Dendritic cell treated with granulocyte-macrophage colony-stimulating factor and Interleukin-4, amounts not matched to agents 40 ng/mL and 50 ng/mL, for 4 days (primary cell): ENCODE measurements around the gene USH1C.

Experiments used
- H3K27ac Mint-ChIP-seq: one replicate; pipeline ENCODE4 v1.8.0; 2022; ENCODE audit warnings: mild to moderate bottlenecking, mixed read lengths
- H3K27me3 Mint-ChIP-seq: one replicate; pipeline ENCODE4 v1.8.0; 2022; ENCODE audit warnings: mild to moderate bottlenecking, mixed read lengths
- H3K36me3 Mint-ChIP-seq: one replicate; pipeline ENCODE4 v1.8.0; 2022; ENCODE audit warnings: low read depth, mixed read lengths
- H3K4me1 Mint-ChIP-seq: one replicate; pipeline ENCODE4 v1.8.0; 2022; ENCODE audit warnings: low read depth, mixed read lengths
- H3K4me3 Mint-ChIP-seq: one replicate; pipeline ENCODE4 v1.8.0; 2022; ENCODE audit warnings: mild to moderate bottlenecking, moderate library complexity, mixed read lengths
- H3K9me3 Mint-ChIP-seq: one replicate; pipeline ENCODE4 v1.8.0; 2022; ENCODE audit warnings: mixed read lengths
- intact Hi-C: fragments of 100-400 bp; cut with micrococcal nuclease; formaldehyde crosslinking; loops from one replicate; pipeline ENCODE4 v1.15.0; 2022

Gene USH1C

GRCh38 chr11:17532784-17533183, 11.4 kb downstream of the USH1C start:
- Mint-ChIP-seq H3K9me3 (no peaks in the 10 kb centered on the region), H3K27ac (no peak overlapping the region), H3K27me3 (peaks cover 2% of the 10 kb centered on the region), H3K36me3 (no peaks in the 10 kb centered on the region), H3K4me1 (no peaks in the 10 kb centered on the region), H3K4me3 (no peak overlapping the region)
- intact Hi-C loops: no loop called here

- Mint-ChIP-seq H3K36me3 (no peaks in the 10 kb centered on the region), H3K9me3 (no peaks in the 10 kb centered on the region), H3K4me3 (no peak overlapping the region), H3K27me3 (peaks cover 2% of the 10 kb centered on the region), H3K27ac (no peak overlapping the region), H3K4me1 (no peaks in the 10 kb centered on the region)
- intact Hi-C loops: no loop called here
Measured at GRCh38 chr11:17531636-17532113, 12.5 kb downstream of the USH1C start.

- Mint-ChIP-seq H3K9me3 (no peaks in the 10 kb centered on the region), H3K4me3 (no peak overlapping the region), H3K4me1 (no peaks in the 10 kb centered on the region), H3K27ac (no peak overlapping the region), H3K36me3 (no peaks in the 10 kb centered on the region), H3K27me3 (peaks cover 2% of the 10 kb centered on the region)
- intact Hi-C loops: no loop called here
Measured at GRCh38 chr11:17531071-17531600, 13.1 kb downstream of the USH1C start.

- intact Hi-C loops: loop anchor here (5.0 kb wide), 1 partner anchor 148 kb away; no protein-coding TSS in a partner anchor
- Mint-ChIP-seq H3K27me3 (peaks cover 2% of the 10 kb centered on the region), H3K27ac (no peak overlapping the region), H3K4me1 (no peaks in the 10 kb centered on the region), H3K4me3 (no peak overlapping the region), H3K36me3 (no peaks in the 10 kb centered on the region), H3K9me3 (no peaks in the 10 kb centered on the region)
Measured at GRCh38 chr11:17529844-17530185, 14.4 kb downstream of the USH1C start.

- Mint-ChIP-seq H3K27ac (no peak overlapping the region), H3K4me1 (no peaks in the 10 kb centered on the region), H3K27me3 (peaks cover 2% of the 10 kb centered on the region), H3K9me3 (no peaks in the 10 kb centered on the region), H3K36me3 (no peaks in the 10 kb centered on the region), H3K4me3 (no peak overlapping the region)
- intact Hi-C loops: loop anchor here (5.0 kb wide), 1 partner anchor 147 kb away; no protein-coding TSS in a partner anchor
Measured at GRCh38 chr11:17528906-17529843, 15.0 kb downstream of the USH1C start.

- intact Hi-C loops: loop anchor here (5.0 kb wide), 1 partner anchor 146 kb away; no protein-coding TSS in a partner anchor
- Mint-ChIP-seq H3K36me3 (no peaks in the 10 kb centered on the region), H3K9me3 (no peaks in the 10 kb centered on the region), H3K4me3 (no peak overlapping the region), H3K27me3 (peaks cover 2% of the 10 kb centered on the region), H3K4me1 (no peaks in the 10 kb centered on the region), H3K27ac (no peak overlapping the region)
Measured at GRCh38 chr11:17528181-17528691, 16.0 kb downstream of the USH1C start.

- no peaks in the 10 kb centered on the region for H3K36me3 Mint-ChIP-seq
- no peak overlapping the region for H3K27ac Mint-ChIP-seq
- intact Hi-C loops: loop anchor here (5.0 kb wide), 1 partner anchor 145 kb away; no protein-coding TSS in a partner anchor
- H3K27me3 Mint-ChIP-seq: peaks cover 2% of the 10 kb centered on the region
- no peak overlapping the region for H3K4me3 Mint-ChIP-seq
- H3K4me1 Mint-ChIP-seq: no peaks in the 10 kb centered on the region
- no peaks in the 10 kb centered on the region for H3K9me3 Mint-ChIP-seq
Measured at GRCh38 chr11:17527628-17527995, 16.6 kb downstream of the USH1C start.

GRCh38 chr11:17526931-17527627, 17.1 kb downstream of the USH1C start:
- Mint-ChIP-seq H3K27me3 (peaks cover 2% of the 10 kb centered on the region), H3K4me3 (no peak overlapping the region), H3K9me3 (no peaks in the 10 kb centered on the region), H3K27ac (no peak overlapping the region), H3K4me1 (no peaks in the 10 kb centered on the region), H3K36me3 (no peaks in the 10 kb centered on the region)
- intact Hi-C loops: loop anchor here (5.0 kb wide), 1 partner anchor 145 kb away; no protein-coding TSS in a partner anchor

GRCh38 chr11:17526326-17526725, 17.9 kb downstream of the USH1C start:
- no peaks in the 10 kb centered on the region for H3K27me3 Mint-ChIP-seq
- no peak overlapping the region for H3K4me3 Mint-ChIP-seq
- no peaks in the 10 kb centered on the region for H3K36me3 Mint-ChIP-seq
- H3K27ac Mint-ChIP-seq: no peak overlapping the region
- no peaks in the 10 kb centered on the region for H3K9me3 Mint-ChIP-seq
- intact Hi-C loops: loop anchor here (5.0 kb wide), 1 partner anchor 144 kb away; no protein-coding TSS in a partner anchor
- no peaks in the 10 kb centered on the region for H3K4me1 Mint-ChIP-seq

- no peak overlapping the region for H3K4me3 Mint-ChIP-seq
- no peaks in the 10 kb centered on the region for H3K9me3 Mint-ChIP-seq
- intact Hi-C loops: loop anchor here (5.0 kb wide), 1 partner anchor 143 kb away; no protein-coding TSS in a partner anchor
- H3K36me3 Mint-ChIP-seq: no peaks in the 10 kb centered on the region
- H3K4me1 Mint-ChIP-seq: no peaks in the 10 kb centered on the region
- H3K27me3 Mint-ChIP-seq: no peaks in the 10 kb centered on the region
- H3K27ac Mint-ChIP-seq: no peak overlapping the region
Measured at GRCh38 chr11:17525570-17525969, 18.6 kb downstream of the USH1C start.

- Mint-ChIP-seq H3K27ac (no peak overlapping the region), H3K4me3 (no peak overlapping the region), H3K4me1 (no peaks in the 10 kb centered on the region), H3K27me3 (no peaks in the 10 kb centered on the region), H3K36me3 (no peaks in the 10 kb centered on the region), H3K9me3 (no peaks in the 10 kb centered on the region)
- intact Hi-C loops: no loop called here
Measured at GRCh38 chr11:17524221-17524620, 20.0 kb downstream of the USH1C start.

- no peak overlapping the region for H3K4me3 Mint-ChIP-seq
- no peaks in the 10 kb centered on the region for H3K36me3 Mint-ChIP-seq
- H3K9me3 Mint-ChIP-seq: no peaks in the 10 kb centered on the region
- intact Hi-C loops: no loop called here
- no peaks in the 10 kb centered on the region for H3K4me1 Mint-ChIP-seq
- H3K27ac Mint-ChIP-seq: no peak overlapping the region
- H3K27me3 Mint-ChIP-seq: no peaks in the 10 kb centered on the region
Measured at GRCh38 chr11:17522655-17523054, 21.6 kb downstream of the USH1C start.

GRCh38 chr11:17521106-17521900, 22.9 kb downstream of the USH1C start:
- H3K27me3 Mint-ChIP-seq: peaks cover 1% of the 10 kb centered on the region
- H3K9me3 Mint-ChIP-seq: no peaks in the 10 kb centered on the region
- H3K36me3 Mint-ChIP-seq: no peaks in the 10 kb centered on the region
- H3K4me3 Mint-ChIP-seq: no peak overlapping the region
- H3K4me1 Mint-ChIP-seq: no peaks in the 10 kb centered on the region
- intact Hi-C loops: no loop called here
- H3K27ac Mint-ChIP-seq: no peak overlapping the region
